IPS-NIHi11 (cell line): ENCODE data around the gene EXOC7.

Source experiments
- DNase-seq: peaks from one replicate; pipeline ENCODE4 v3.0.0; 2012; ENCODE audit warnings: mixed read lengths, low spot score

The EXOC7 gene

DNA sequence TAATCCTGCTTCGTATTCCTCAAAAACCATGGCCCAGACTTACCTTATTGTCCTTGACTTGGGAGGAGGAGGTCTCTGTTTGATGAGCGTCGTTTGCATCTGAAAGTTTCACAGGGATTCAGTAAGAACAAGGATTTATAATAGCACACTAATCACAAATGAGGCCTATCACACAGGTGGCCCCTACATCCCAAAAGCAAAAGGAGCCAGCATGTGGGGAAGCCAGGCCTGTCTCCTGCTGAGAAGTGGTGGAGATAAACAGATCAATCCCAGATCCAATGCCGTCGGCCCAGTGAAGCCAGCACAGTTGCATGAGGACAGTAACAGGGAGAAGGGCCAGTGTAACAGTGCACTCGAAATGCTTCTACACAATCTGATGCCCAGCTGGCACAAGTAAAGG lies 63.2 kb downstream of the EXOC7 start:
- no peak for DNase-seq

DNA sequence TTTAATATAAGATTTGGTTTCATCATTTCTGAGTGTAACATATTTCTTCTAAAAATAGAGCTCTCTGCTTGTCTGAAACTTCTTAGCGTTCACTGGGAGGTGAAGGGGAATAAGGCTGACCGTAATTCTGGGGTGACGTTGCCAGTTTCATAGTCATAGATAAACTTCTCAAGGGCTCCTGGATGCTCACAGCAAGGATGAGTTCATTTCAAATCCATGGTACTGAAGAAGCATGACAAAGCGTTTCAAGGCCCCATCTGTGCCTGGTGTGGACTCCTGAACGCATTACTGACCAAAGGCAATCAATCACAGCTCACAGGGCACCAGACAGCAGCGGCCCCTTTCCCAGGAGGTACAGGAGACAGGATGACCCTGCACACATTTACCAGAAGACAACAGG lies 64.5 kb downstream of the EXOC7 start:
- no peak for DNase-seq

DNA sequence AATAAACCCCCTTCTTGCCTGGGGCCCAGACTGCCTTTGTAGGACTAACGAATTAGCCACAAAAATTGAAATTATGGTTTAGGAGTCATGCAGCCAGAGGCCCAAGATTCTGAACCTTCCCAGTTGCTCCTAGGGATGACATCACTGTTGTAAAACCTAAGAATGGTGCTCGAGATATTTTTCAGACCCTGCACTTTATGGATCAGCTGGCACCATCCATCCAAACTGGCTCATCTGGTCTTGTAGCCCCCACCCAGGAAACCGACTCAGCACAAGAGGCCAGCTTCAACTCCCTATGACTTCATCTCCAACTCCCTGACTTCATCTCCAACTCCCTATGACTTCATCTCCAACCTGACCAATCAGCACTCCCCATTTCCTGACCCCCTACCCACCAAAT lies 65.5 kb downstream of the EXOC7 start:
- no peak for DNase-seq

DNA sequence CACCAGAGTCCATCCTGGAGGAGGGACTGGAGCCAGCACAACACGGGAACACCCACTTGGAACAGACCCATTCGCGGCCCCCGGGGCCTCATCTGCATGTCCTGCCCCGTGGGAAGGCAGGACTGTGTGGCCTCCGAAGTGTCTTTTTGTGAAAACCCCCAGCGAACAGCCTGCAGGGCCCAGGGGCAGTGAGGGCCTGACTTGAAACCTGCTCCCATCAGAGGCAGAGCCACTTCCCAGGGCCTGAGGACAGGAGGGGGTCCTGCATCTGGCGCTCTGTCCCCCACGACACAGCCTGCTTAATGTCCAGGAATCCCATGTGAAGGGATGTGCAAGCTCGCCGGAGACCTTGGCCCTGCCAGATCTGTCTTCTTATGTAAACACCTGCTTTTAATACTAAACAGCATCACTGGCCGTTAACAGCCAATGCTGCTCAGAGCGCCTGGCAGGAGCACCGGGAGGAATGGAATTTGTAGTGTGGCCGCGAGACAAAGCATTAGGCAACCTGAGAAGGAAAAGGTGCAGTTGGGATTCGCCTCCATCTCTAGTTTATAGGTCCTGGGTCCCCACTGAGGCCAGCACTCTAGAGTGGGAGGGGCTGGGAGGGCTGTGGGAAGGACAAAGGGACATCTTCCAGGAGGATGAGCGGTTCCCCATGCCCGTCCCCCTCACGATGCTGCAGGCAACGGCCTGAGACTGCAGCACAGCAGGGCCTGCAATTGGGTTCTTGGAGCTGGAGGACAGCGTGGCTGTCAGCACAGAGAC lies 66.9 kb downstream of the EXOC7 start:
- DNase-seq, result peak; percentile 67

DNA sequence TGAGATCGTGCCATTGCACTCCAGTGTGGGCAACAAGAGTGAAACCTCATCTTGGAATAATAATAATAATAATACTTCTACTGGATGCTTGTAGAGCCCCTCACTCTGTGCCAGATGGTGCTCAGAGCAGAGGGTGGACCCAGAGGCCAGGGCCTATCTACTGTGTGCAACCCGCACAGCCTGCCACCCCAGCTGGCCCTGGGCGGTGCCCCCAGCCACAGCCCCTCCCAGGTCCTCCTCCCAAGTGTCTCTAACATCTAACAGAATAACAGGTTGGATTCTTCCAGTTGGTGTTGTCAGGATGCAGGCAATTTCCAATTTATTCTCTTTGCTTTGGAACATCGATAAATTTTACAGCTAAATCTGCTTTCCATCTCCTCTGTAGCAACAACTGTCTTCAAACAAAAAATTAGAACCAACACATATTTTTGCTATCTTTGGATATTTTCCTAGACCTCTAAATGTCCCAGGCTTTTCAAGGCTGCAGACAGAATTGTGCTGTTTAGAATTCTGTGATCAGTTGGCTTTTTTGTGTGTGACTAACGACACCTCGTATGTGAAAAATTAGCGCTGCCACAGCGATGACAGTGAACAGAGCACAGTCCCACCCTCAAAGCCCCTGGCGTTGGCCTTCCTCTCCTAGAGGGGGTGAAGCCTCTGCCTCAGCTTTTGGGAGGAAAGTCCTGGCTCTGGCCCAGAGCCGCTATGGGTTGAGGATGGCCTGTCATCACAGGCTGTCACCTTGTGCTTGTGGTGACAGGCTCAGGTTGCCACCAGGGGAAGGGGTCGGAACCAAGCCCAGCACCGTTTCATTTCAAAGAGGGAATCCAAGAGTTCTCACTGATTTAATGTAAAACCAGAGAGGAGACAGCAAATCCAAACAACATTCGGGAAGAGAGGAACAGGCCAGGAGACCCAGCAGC lies 68.9 kb downstream of the EXOC7 start:
- DNase-seq, result no peak

DNA sequence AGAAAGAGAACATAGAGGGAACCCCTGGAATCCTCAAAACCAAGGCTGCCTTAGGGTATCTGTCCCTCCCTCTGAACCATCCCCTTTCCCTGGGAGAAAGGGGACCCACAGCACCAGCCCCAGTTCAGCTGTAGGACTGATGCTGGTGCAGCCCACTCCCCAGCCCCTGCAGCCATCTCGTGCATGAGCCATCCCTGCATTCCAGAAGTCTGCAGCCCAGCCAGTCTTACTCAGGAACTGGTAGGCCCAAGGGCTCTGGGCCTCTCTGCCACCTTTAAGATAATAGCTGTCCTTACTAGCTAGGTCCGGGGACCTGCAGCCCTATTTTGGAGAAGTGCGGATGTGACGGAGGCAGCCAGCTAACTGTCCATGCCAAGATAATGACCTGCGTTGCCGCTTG lies 70.4 kb downstream of the EXOC7 start:
- no peak for DNase-seq

DNA sequence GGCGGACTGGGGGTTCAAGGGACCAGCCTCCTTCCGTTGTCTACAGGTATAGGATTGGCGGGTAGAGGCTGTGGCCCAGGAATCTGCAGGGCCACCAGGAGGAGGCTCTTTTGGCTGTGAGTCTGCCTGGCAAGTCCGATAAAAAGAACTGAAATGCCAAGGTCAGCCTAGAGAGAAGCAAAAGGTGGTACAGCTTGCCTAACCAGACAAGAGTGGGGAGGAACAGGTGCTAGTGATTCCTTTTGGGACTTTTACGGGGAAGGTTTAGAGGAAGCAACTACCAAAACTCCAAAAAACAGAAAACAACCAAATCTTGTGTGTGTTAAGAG lies 70.8 kb downstream of the EXOC7 start:
- DNase-seq, result no peak

DNA sequence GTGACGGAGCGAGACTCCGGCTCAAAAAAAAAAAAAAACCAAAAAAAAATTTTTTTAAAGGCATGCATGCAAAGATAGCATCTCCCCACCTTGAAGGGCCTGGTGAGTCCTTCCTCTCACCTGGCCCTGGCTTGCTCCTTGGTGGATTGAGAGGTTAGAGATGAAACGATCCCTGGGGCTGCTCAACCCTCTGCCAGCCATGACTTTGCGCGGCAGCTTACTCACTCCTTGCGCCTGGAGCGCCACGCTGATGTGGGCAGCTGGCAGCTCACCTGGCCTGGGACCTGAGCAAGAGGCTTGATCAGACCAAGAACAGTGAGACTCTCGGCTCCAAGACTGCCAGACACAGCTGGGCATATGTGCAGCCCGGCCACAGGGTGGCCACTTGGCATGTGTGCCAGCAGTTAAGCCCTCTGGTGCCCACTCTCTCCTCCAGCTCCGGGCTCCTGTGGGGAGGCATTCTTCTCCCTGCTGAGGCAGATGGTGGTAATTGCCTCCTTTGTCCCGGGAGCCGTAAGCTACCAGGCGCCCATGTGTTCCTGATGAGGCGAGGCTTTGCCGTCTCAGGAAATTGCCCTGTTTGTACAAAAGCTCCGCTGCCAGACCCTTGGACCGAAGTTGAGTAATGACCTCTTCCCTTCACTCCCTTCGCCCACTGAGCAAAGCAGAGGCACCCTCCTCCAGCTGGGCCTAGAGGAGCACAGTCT lies 71.4 kb downstream of the EXOC7 start:
- no peak for DNase-seq
